Fibroblast of skin of back (primary cell): Measurements from ENCODE around the gene PRKN.

Source experiments
- DNase-seq: peaks from one replicate; pipeline ENCODE4 v3.0.0-alpha.2; 2013

Gene PRKN

DNA sequence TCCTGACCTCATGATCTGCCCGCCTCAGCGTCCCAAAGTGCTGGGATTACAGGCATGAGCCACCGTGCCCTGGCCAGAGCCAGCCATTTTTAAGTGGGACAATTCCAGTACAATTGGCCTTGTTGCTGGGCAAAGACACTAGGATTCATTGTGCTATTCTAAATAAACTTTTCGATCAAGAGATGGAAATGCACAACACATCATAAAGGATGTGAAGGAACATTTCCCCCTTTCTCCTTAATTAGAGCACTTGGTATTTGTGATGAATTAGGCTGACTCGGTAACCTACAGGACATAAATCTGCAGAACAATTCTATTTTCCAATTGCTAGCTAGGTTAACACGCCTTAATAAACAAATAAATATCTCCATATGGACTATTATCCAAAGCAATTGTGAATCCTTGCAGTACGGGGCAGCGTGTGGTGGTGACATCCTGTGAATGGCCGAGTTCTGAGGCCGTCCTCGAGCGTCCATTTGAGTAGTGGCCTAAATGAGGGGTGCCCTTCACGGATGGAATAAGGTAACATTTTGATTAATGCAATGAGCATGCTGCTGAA, 1047.5 kb downstream of the PRKN start:
- DNase-seq = no peak

DNA sequence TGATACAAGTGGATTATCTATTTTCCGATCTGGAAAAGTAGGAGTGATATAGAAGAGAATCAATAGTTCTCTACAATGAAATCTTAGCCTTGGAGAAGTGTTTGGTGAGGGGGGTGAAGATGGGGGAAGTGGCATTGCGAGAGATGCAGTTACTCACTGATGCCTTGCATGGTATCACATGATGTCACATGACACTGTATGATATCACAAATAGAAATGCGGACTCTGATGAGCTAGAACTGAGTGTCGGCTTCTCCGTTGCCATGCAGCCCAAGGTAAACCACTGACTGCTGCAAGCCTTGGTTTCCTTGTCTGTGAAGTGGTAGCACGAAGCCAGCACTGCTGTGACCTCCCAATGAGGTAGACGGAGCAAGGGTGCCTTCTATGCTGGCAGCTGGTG, 1050.4 kb downstream of the PRKN start:
- no peak for DNase-seq

DNA sequence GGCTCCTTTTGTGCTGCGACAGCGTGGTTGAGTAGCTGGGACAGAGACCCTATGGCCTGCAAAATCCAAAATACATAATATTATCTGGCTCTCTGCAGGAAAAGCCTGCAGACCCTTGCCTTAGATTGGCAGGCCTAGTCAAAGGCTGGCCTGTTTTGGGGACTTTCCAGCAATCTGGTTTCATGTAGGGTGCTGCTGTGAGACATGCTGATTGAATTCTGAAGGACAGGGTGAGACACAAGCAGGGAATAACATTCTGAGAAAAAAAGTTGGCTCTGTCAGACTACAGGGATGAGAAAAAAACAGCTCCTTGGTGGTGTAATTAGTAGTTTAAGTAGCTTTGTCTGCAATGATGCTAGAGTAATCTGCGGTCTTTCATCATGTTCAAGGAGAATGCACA, 1051.0 kb downstream of the PRKN start:
- DNase-seq = no peak

DNA sequence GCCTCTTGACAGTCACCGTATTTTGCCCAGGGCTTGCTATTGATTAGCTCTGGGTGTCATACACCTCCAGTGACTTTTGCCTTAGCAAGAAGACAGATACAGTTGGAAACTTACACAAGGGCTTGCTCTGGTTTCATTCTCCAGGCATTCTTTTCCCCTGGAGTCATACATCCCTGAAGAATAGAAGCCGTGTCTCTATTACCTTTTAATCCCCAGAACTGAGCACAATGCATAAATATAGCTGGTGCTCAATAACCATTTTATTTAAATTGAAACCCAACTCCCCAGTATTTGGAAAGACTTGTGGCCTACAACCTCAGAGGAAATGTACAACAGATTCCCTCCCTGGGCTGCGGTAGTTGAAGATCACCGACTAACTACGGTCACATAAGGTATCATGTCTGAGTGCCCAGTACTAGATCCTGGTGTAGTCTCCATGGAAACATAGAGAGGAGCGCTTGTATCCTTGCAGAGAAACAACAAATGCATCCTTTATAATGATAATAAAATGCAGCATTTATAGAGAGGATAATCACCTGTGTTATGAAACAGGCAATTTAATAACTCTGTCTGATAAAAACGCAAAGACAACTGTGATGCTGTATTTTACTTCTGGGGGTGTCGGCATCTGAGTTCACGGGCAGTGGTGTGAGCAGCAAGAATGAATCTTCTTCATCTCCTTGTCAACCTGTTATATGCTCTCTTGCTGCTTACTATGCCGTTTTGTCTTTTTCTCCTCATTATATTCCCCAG, 1052.5 kb downstream of the PRKN start:
- no peak for DNase-seq

DNA sequence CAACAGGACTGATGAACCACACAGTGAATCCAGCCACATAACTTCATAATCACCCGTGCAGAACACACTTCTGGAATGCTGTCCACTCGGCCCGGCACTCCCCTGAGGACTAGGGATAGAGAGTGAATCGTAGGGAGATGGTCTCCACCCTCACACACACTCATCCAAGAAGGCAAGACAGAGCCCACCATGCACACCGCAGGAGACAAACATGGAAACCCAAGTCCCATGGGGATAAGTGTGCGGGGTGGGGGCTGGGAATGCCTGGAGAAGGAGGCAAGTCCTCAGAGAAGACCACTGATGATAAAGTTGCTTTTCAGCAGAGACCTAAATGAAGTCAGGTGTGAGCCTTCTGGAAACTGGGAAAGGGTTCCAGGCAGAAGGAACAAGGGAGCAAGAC, 1054.5 kb downstream of the PRKN start:
- no peak for DNase-seq

DNA sequence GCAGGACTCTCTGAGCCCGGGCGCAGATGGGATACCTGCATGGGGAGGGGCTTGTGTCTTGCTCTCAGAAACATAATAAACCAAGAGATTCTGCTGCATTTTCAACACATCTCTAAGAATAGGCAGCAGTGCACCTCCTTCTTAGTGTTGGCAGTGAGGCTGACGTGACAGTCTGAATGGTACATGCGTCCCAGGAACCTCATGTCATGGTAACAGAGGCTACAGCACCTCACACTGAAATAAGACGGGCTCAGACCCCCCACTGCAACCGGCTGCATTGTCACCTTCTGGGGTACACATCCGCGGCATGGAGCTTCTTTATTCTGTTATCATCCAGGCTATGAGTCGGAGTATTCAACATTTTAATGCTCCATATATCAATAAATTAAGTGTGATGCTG, 1056.4 kb downstream of the PRKN start:
- no peak for DNase-seq

DNA sequence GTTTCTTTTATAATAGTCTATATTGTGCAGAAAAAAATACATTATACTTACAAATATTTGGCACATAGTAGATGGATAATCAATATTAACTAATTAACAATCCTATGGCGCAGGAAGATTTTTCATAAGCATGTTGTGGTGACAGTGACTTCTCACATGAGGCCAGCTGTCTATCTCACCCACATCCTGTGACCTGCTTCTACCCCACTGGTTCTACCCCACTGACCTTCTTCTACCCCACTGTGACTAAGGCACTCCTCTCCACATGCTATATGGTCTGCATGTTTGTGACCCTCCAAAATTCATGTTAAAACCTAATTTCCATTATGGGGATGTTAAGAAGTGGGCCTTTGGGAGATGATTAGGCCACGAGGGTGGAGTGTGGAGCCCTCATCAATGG, 1058.9 kb downstream of the PRKN start:
- no peak for DNase-seq

DNA sequence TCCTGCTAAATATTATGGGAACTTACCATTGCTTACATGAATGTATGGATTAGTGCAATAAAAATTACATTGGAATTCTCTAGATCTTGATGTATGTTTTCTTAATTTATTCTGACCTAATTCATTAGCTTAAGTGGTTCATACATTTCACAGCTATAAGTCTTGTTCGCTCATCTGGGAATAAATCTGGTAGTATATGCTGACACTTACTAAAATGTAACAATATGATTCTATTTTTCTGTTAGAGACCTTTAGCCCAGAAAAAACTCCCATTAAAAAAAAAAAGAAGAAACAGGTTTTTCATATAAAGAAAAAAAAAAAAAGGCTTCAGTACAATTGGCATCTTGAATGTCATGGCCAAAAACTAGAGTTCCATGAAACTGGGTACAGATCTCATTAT, 1059.6 kb downstream of the PRKN start:
- no peak for DNase-seq

DNA sequence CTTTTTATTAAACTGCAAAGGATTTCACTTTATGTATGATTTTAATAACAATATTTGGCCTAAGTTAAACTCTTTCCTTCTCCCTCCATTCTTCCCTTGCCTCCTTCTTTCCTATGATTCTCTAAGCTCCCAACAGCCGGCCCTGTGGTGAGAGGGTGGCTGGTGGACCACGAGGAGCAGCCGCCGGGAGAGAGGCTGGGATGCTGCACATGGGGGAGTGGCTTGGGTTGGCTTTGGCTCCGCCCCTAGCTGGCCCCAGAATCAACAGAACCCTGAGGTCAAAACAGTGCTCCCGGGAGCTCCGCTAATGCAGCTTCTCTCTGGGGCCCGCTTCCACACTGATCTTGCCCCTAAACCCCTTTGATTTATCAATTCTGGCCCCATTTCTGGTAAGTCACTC, 1063.9 kb downstream of the PRKN start:
- no peak for DNase-seq

DNA sequence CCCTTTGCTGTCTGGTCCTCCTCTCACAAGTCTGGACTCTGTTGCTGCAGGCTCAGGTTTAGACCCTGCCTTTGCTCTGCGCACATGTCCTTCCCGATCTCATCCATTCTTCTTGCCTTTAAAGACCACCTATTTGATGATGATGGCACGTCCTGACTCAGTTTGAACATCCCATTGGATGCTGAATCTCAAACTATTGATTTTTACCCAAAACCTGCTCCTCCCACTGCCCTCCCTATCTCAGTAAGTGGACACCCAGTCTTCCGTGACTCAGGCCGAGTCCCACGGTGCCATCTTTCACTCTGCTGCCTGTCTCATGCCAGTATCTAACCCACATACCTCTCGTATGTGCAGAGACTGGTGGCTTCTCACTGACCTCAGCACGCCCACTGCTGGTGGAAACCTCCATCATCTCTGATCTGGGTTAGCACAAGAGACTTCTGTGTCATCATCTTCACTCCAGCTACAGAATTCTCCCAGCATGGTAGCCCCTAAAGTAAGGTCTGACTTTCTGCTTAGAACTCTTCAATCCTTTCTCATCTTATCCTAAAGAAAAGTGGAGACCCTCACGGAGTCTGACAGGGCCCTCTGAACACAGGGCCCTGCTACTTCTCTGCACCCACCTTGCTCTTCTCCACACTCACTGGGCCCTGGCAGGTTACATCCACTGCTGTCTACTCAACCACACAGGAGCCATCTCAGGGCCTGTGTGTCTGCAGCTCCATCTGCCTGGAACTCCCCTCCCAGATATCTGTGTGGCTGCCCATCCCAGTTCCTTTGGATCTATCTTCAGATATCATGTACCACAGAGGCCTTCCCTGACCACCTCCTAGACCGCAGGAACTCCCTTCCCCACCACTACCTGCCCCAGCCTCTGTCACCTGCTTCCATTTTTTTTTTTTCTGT, 1066.6 kb downstream of the PRKN start:
- no peak for DNase-seq

DNA sequence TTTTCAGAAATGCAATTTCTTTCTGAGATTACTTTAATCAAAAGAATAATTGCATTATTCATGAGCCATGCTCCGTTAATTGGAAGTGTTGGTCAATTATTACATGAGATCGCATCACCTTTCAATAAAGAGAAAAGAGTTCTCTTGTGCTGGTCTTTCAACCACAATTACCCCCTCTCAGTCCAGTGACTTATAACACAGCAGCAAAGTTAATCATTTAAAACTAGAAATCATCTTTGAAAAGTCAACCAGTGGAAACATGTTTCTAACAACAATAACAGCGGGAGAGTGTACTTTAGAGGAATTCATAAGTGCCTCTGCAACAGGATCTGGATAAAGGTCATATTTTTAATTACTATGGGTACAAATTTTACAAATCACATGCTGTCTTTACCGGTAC, 1069.4 kb downstream of the PRKN start:
- no peak for DNase-seq

DNA sequence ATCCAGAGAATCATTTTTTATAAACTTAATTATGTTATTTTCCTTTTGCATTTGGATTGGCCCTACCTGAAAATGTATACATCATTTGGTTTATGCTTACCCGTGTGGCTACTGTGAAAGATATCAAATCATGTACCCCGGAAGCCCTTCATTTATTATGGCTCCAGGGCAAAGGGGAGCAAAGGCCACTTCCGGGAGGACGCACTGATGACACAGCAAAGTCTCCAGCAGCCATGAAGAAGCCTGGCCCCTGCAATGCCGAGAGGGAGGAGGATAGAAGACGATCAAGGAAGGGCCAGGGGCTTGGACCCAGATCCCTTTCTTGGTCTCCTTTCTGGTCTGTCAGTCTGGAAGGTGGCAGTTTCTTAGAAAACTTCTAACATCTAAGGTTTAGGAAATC, 1073.4 kb downstream of the PRKN start:
- DNase-seq = no peak

DNA sequence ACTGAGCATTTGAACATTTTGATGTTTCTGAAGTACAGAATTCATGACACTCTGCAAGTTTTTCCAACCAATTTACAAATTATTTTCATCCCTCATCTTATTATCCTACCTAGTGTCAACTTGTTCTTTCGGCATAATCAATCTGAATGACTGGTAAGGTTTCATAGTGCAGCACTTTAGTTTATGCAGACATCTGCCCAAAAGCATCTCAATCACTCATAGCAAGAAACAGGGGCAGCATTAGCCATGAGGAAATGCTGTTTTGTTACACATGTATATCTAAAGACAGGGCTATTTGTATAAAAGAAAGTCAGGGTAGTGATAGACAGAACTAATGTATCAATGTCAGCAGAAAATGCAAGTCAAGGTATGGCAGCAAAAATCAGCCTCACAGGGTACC, 1075.6 kb downstream of the PRKN start:
- no peak for DNase-seq

DNA sequence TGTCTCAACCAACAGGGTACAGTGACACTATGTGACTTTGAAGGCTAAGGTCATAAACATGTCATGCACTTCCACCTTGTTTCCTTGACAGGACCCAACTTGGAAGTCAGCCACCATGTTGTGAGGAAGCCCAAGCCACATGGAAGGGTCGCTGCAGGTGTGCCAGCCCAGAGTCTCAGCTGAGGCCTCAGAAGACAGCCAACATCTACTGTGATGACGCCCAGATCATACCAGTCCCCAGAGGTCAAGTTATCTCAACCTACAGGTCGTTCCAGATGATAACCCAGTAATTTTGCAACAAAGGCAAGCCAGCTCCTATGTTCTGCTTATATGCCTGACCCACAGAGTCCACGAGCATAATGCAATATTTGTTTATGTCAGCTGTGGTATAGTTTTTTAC, 1077.7 kb downstream of the PRKN start:
- no peak for DNase-seq

DNA sequence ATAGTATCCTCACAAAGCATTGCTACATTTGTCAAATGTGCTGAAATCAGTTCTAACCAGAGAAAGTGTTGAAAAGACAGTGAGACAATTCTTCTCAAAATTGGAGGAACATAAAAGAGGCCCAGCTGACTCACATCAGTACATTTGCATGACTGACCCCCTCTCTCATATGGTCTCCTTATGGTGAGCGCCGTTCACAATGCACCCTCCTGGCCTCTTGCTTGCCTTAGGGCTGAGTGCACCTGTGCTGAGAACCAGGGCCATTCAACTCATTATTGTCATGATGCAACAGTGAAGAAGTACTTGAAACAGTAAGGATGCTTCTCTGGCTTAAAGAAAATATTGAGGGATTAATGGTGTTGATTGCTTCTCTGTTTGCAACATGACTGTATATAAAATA, 1078.5 kb downstream of the PRKN start:
- DNase-seq = no peak

DNA sequence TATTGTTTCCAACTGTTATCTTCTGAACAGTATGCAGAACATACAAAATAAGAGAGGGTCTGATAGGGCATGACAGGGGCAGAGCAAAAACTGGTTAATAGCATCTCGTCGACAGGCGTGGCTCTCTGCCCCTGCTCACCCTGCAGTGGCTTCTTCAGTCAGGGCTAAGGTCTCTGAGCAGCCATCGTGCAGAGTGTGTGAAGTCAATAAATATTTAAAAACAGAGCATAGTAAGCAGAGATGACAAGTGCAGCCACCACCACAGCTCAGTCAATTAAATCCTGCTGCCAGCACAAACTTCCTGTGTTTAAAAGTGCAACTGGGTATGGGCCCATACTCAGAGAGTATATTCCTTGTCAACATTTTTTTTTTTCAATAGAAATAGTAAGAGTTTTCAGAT, 1080.3 kb downstream of the PRKN start:
- no peak for DNase-seq

DNA sequence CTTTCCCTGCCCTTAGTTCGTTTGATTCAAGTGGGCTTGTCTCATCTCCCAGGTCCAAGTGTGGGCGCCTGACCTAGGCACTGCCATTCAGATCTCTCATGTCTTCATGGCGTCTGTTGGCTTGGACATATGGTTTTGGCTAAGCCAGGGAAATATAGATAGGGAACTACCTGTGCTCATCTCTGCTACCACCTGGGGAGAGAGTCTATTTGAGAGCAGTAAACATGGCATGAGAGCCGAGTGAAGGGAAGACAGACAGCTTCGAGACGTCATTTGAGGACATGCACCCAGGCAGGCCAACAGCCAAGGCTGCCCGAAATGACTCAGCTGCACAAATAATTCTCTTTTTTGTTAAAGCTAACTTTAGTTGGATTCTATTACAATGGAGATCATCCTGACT, 1083.0 kb downstream of the PRKN start:
- peak; percentile 5 for DNase-seq

DNA sequence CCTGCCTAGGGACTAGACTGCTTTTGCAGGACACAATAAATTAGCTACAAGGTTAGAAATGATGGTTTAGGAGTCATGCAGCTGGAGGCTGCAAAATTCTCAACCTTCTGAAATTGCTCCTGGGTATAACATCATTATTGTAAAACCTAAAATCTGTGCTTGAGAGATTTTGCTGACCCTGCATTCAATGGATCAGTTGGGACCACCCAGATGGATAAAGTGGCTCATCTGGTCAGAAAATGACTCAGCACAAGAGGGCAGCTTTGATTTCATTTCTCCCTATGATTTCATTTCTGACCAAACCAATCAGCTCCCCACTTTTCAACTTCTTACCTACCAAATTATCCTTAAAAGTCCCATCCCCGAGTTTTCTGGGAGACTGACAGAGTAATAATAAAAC, 1086.4 kb downstream of the PRKN start:
- DNase-seq = peak; percentile 3

DNA sequence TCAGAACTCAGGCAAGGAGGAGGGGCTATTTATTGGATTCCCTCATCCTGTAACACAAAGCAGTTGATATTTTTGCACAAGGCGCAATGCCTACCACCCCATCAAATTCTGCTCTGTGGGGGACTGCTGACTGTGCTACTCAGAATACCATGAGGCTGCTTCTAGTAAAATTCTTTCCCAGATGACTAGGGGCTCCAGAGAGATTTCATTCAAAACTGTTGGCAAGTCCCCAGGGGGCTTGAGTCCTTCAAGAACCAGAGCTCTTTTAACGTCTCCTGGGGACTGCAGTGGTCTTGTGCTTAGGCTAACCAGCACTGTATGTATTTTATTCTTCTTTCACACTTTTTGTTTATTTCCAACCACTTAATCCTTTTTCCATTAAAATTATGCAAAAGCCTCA, 1087.8 kb downstream of the PRKN start:
- peak; percentile 79 for DNase-seq

DNA sequence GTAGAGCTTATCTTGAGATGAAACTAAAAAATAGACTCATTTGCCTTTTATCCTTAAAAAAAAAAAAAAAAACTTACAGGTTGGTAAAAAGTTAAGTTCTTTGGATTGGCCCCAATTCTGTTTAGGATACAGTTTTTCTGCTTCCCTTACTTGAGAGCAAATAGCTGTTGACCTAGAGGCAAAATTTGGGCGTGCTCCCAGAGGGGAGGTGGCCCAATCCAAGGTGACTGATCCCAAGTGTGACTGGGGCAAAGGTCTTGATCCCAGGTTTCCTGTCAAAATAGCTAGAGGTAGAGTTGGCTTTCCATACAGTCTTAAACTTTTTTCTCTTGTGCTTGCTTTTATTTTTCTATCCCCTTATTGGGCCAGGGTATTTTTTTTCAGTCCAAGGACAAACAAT, 1089.9 kb downstream of the PRKN start:
- no peak for DNase-seq

DNA sequence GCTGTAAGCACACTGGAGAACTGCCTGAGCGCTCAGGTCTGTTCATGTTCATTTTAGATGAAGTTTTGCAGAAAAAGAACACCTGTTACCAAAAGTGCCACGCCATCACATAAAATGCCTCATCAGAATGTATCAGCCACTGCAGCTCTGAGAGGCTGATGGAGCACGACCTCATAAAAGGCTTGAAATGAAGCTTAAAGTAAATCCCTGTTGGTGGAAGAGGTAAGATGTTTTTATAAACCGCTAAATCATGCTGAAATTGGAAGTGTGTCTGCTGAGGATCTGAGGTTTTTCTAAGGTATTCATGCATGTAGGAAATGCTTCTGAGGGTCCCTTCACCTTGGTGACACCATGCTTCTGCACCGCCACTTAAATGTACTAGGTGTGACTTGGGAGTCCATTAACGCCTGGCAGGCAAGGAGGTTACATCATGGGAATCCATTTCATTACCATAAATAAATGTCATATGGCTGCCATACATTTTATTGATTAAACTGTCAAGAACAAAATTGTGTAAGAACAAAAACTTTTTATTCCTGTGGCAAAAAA, 1090.6 kb downstream of the PRKN start:
- DNase-seq = no peak

DNA sequence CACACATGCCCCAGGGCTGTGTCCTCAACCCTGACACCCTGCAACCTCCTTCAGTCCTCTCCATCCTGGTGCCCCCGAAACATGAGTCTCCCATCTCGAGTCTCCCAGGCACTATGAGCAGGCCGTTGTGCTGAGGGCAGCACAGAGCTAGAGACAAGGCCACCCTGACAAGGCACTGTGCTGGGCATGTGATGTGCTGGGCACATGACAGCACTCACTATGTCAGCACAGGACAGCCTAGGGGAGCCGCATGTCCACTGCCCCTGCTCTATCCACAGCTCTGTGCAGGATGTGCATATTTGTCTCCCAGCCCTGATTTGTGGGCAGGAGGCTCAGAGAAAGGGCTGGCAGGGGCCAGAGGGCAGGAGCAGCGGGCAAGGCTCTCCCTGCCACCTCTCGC, 1091.6 kb downstream of the PRKN start:
- no peak for DNase-seq

DNA sequence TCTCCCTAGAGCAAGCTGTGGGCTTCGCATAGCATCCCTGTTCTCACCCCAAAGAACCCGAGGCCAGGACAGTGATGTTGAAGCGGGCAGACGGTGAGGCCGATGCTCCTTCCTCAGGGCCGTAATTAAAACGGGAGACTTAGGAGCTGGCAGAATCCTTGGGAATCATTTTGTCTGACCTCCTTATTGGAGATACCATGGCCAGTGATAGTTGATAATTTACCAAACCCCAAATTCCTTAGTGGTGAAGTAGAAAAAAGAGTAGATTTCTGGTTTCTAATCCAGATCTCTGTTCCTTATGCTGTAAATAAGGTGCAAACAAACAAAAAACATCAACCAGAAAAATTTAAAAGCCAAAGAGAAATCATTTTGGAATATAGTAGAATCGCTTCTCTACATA, 1092.7 kb downstream of the PRKN start:
- no peak for DNase-seq
